HG03103 (cell line): ENCODE results near the gene STUM.

Experiments
- ATAC-seq: cut with Tn5 transposase; IDR thresholded peaks from one replicate; pipeline ENCODE4 v1.9.1; 2021; ENCODE audit warnings: low read depth; ENCODE audit not compliant: unreplicated experiment

The STUM gene

GRCh38 chr1:226558036-226558650, 9.6 kb downstream of the STUM start:
- ATAC-seq = no peak

GRCh38 chr1:226560243-226560642, 11.7 kb downstream of the STUM start:
- no peak for ATAC-seq

- ATAC-seq = no peak
Observed at GRCh38 chr1:226562989-226563388, 14.4 kb downstream of the STUM start.

- ATAC-seq = no peak
Observed at GRCh38 chr1:226563666-226564065, 15.1 kb downstream of the STUM start.

- ATAC-seq = no peak
Observed at GRCh38 chr1:226565476-226565875, 16.9 kb downstream of the STUM start.

GRCh38 chr1:226566234-226566633, 17.7 kb downstream of the STUM start:
- ATAC-seq = no peak

GRCh38 chr1:226566760-226567159, 18.2 kb downstream of the STUM start:
- ATAC-seq = no peak

- no peak for ATAC-seq
Observed at GRCh38 chr1:226568077-226568831, 19.7 kb downstream of the STUM start.

GRCh38 chr1:226568975-226569741, 20.6 kb downstream of the STUM start:
- no peak for ATAC-seq

GRCh38 chr1:226569879-226570547, 21.4 kb downstream of the STUM start:
- ATAC-seq = no peak

GRCh38 chr1:226571893-226572292, 23.3 kb downstream of the STUM start:
- ATAC-seq = no peak

GRCh38 chr1:226572325-226572726, 23.8 kb downstream of the STUM start:
- ATAC-seq = no peak

GRCh38 chr1:226574044-226574443, 25.5 kb downstream of the STUM start:
- no peak for ATAC-seq

- ATAC-seq = no peak
Observed at GRCh38 chr1:226574591-226575435, 26.2 kb downstream of the STUM start.

- no peak for ATAC-seq
Observed at GRCh38 chr1:226575436-226575720, 26.8 kb downstream of the STUM start.

- no peak for ATAC-seq
Observed at GRCh38 chr1:226575739-226576378, 27.3 kb downstream of the STUM start.

GRCh38 chr1:226576601-226577000, 28.0 kb downstream of the STUM start:
- no peak for ATAC-seq

- ATAC-seq = no peak
Observed at GRCh38 chr1:226577401-226578180, 29.0 kb downstream of the STUM start.

- ATAC-seq = no peak
Observed at GRCh38 chr1:226578946-226579578, 30.5 kb downstream of the STUM start.
